Endodermal cell (in vitro differentiated cells): Measurements from ENCODE around the gene ARPIN. TPM values are rescaled to one million over a fixed set of nuclear protein-coding genes. Genes with fewer than 3 reads are reported as not detected.

ENCODE experiments used
- DNase-seq: peaks from one replicate; pipeline ENCODE4 v3.0.0-alpha.2; 2017
- H3K27ac ChIP-seq: 2 replicates; pipeline ENCODE4 v1.5.1; 2013; ENCODE audit warnings: mild to moderate bottlenecking, low read depth, low read length, moderate library complexity
- H3K27me3 ChIP-seq: 2 replicates; pipeline ENCODE4 v1.6.1; 2013; ENCODE audit warnings: mild to moderate bottlenecking, low read length, moderate library complexity; ENCODE audit not compliant: insufficient read depth, control insufficient read depth, poor library complexity, severe bottlenecking
- H3K36me3 ChIP-seq: 2 replicates; pipeline ENCODE4 v1.7.0; 2013; ENCODE audit warnings: mild to moderate bottlenecking, low read length, moderate library complexity; ENCODE audit not compliant: control insufficient read depth, insufficient read depth
- H3K4me1 ChIP-seq: one replicate; pipeline ENCODE4 v1.7.0; 2013; ENCODE audit warnings: low read length; ENCODE audit not compliant: control insufficient read depth, insufficient read depth
- H3K4me3 ChIP-seq: 2 replicates; pipeline ENCODE4 v1.5.1; 2013; ENCODE audit warnings: mild to moderate bottlenecking, low read length, moderate library complexity
- H3K9ac ChIP-seq: 2 replicates; pipeline ENCODE4 v1.6.1; 2013; ENCODE audit warnings: mild to moderate bottlenecking, low read length, moderate library complexity; ENCODE audit not compliant: poor library complexity, severe bottlenecking; ENCODE audit errors: extremely low read depth
- H3K9me3 ChIP-seq: 2 replicates; pipeline ENCODE4 v1.6.1; 2013; ENCODE audit warnings: mild to moderate bottlenecking, low read length, moderate library complexity; ENCODE audit not compliant: control insufficient read depth
- H3K27ac Mint-ChIP-seq: 2 replicates; pipeline ENCODE4 v1.8.0; 2020; ENCODE audit warnings: mixed read lengths
- H3K27me3 Mint-ChIP-seq: 2 replicates; pipeline ENCODE4 v1.8.0; 2021; ENCODE audit warnings: mild to moderate bottlenecking, mixed read lengths; ENCODE audit not compliant: insufficient read depth
- H3K36me3 Mint-ChIP-seq: 2 replicates; pipeline ENCODE4 v1.8.0; 2020; ENCODE audit warnings: low read depth, mixed read lengths
- H3K4me1 Mint-ChIP-seq: 2 replicates; pipeline ENCODE4 v1.8.0; 2020; ENCODE audit warnings: mixed read lengths
- H3K4me3 Mint-ChIP-seq: 2 replicates; pipeline ENCODE4 v1.8.0; 2020; ENCODE audit warnings: mild to moderate bottlenecking, moderate library complexity, mixed read lengths
- H3K9me3 Mint-ChIP-seq: 2 replicates; pipeline ENCODE4 v1.8.0; 2020; ENCODE audit warnings: mild to moderate bottlenecking, mixed read lengths
- CTCF ChIP-seq: fragments of 200-600 bp; sonication (generic); conservative IDR thresholded peaks from 2 replicates; pipeline ENCODE4 v1.5.0; 2021; ENCODE audit warnings: antibody characterized with exemption, mild to moderate bottlenecking
- WGBS, 2 experiments: methylation state at CpG; one replicate each; pipeline versions ENCODE4 v1.1.5 to v1.1.7; 2013; ENCODE audit warnings: missing lambda C conversion rate in 2 of 2, mixed read lengths in 1 of 2; ENCODE audit not compliant: insufficient coverage in 1 of 2, insufficient read length in 1 of 2; 5-methylcytosine and 5-hydroxymethylcytosine counted together
- total RNA-seq, 2 donors: library from RNA; stranded (reverse); fragmentation: NEBNext Ultra II Directional in 1 of 2; extraction: Animal tissue kit (Norgen Biotek cat#: 25700) in 1 of 2; gene quantifications; 2 replicates in 1 of 2; 3 replicates in 1 of 2; pipeline ENCODE4 v1.2.1, GENCODE V29; 2021

Gene ARPIN
- total RNA-seq, 2 donors from 2014 or later: 6.9 to 11.2 TPM

GRCh38 chr15:89851673-89852341, 60.9 kb downstream of the ARPIN start:
- TF ChIP-seq CTCF: no peak
- H3K36me3 Mint-ChIP-seq: peaks cover 60% of the 10 kb centered on the region
- no peak overlapping the region for H3K4me3 Mint-ChIP-seq
- H3K4me3 ChIP-seq: no peak overlapping the region
- H3K27me3 Mint-ChIP-seq: no peaks in the 10 kb centered on the region
- no peaks in the 10 kb centered on the region for H3K4me1 Mint-ChIP-seq
- H3K9me3 ChIP-seq: peaks cover 4% of the 10 kb centered on the region
- no peaks in the 10 kb centered on the region for H3K27me3 ChIP-seq
- no peak for DNase-seq
- peaks cover 41% of the 10 kb centered on the region for H3K36me3 ChIP-seq
- no peak overlapping the region for H3K27ac Mint-ChIP-seq
- H3K4me1 ChIP-seq: no peaks in the 10 kb centered on the region
- 91 to 92% methylated on average over 3 to 5 of the region's 5 CpGs for WGBS, 2 experiments
- no peak overlapping the region for H3K9ac ChIP-seq
- H3K27ac ChIP-seq: no peak overlapping the region
- H3K9me3 Mint-ChIP-seq: peaks cover 20% of the 10 kb centered on the region

GRCh38 chr15:89848970-89849292, 63.8 kb downstream of the ARPIN start:
- Histone ChIP-seq H3K36me3 (peaks cover 36% of the 10 kb centered on the region), H3K4me1 (peaks cover 3% of the 10 kb centered on the region), H3K9me3 (no peaks in the 10 kb centered on the region), H3K4me3 (no peak overlapping the region), H3K9ac (no peak overlapping the region), H3K27ac (no peak overlapping the region), H3K27me3 (no peaks in the 10 kb centered on the region)
- Mint-ChIP-seq H3K36me3 (peaks cover 58% of the 10 kb centered on the region), H3K4me1 (no peaks in the 10 kb centered on the region), H3K4me3 (no peak overlapping the region), H3K27me3 (no peaks in the 10 kb centered on the region), H3K9me3 (peaks cover 13% of the 10 kb centered on the region), H3K27ac (no peak overlapping the region)
- TF ChIP-seq CTCF: no peak
- 100% methylated on average over 1 to 2 of the region's 2 CpGs for WGBS, 2 experiments
- no peak for DNase-seq

GRCh38 chr15:89847101-89847500, 65.7 kb downstream of the ARPIN start:
- H3K27me3 ChIP-seq: no peaks in the 10 kb centered on the region
- TF ChIP-seq CTCF: no peak
- WGBS, 2 experiments: 97 to 100% methylated on average over 2 of the region's 2 CpGs
- no peaks in the 10 kb centered on the region for H3K27me3 Mint-ChIP-seq
- H3K4me1 Mint-ChIP-seq: no peaks in the 10 kb centered on the region
- peaks cover 31% of the 10 kb centered on the region for H3K36me3 ChIP-seq
- no peak overlapping the region for H3K27ac Mint-ChIP-seq
- peaks cover 3% of the 10 kb centered on the region for H3K4me1 ChIP-seq
- H3K9me3 Mint-ChIP-seq: no peaks in the 10 kb centered on the region
- H3K36me3 Mint-ChIP-seq: peaks cover 51% of the 10 kb centered on the region
- no peak overlapping the region for H3K4me3 ChIP-seq
- no peak overlapping the region for H3K4me3 Mint-ChIP-seq
- DNase-seq: no peak
- no peak overlapping the region for H3K9ac ChIP-seq
- H3K9me3 ChIP-seq: no peaks in the 10 kb centered on the region
- H3K27ac ChIP-seq: no peak overlapping the region
